Stimulated activated naive CD8-positive, alpha-beta T cell treated with anti-CD3 and anti-CD28 coated beads, Interleukin-15, Interleukin-2, amounts not matched to agents 100 U/mL and 50 U/mL, for 24 hours (primary cell): Measurements from ENCODE around the gene CT55.
"Not testable (repeated sequence)": the region's sequence is repeated elsewhere in the genome, so short reads cannot be mapped to it uniquely, and the experiment has no call there.

Source experiments
- ATAC-seq: fragments of 150-1000 bp; cut with Tn5 transposase; one replicate; pipeline ENCODE4 v1.10.0; 2021
- DNase-seq: peaks from one replicate; pipeline ENCODE4 v3.0.0; 2021

Gene CT55

DNA sequence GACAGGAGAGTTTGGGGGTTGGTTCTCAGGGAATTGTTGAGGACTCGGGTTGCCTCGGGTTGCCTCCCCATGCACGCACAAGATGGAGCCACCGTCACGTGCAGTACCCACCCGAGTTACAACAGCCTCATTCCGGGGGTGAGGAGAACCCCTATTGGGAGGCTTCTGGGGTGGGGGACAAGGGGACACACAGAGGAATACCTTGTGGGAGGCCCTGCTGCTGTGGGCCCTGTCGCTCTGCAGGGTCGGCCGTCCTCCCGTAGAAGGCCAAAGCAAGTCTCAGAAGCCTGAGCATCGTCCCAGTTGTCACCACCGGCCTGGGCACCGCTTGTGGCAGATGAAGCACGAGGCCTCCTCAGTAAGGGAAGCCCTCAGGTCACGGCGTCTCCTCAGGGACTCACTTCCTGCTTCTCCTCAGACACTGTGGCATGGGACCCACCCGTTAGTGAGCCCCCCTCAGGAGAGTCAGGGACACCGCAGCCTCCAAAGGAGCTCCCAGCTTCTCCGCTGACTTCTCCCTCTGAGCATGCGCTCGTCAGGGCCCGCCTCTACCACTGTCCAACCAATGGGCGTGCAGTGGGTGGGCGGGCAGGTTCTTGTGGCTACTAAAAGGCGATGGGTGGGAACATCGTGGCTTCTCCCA lies at the start of gene CT55:
TSS of gene CT55 (minus strand) at position 522 of the 643 bp plus-strand sequence. CDS start at position 295, 227 bp downstream.
- ATAC-seq, result no peak

GRCh38 chrX:135213200-135213844 lies 42.1 kb upstream of the CT55 start:
- ATAC-seq (peak; percentile 90), DNase-seq (peak; percentile 25)

More for the DNA sequence above, at the start of gene CT55:
- no peak for DNase-seq

DNA sequence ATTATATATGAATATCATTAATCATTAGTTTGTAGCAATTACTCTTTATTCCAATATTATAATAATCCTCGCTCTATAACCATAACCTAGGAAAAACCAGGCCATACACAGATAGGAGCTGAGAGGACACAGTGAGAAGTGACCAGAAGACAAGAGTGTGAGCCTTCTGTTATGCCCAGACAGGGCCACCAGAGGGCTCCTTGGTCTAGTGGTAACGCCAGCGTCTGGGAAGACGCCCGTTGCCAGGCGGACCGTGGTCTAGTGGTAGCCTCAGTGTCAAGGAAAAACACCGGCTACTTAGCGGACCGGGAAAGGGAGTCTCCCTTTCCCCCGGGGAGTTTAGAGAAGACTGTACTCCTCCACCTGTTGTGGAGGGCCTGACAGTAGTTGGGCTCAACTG lies 35.2 kb upstream of the CT55 start:
- peak; percentile 8 for DNase-seq
- ATAC-seq, result not testable (repeated sequence)

DNA sequence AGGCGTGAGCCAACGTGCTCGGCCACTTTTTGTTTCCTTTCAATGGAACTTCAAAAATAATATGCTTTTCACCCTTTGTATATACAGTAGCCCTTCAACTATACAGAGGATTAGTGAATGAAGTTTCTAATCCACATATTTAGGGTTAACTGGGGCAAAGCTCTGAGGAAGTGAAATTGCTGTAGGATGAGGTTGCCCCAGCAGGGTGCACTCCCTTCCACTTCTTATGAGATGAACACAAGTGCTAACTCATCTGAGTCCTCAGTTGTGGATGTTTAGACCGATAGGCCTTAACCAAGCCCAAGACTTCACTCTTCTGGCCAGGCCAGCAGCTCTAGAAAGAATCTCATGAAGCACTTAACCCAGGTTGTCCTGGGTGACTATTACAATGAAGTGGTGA lies 29.1 kb upstream of the CT55 start:
- ATAC-seq, result no peak

DNA sequence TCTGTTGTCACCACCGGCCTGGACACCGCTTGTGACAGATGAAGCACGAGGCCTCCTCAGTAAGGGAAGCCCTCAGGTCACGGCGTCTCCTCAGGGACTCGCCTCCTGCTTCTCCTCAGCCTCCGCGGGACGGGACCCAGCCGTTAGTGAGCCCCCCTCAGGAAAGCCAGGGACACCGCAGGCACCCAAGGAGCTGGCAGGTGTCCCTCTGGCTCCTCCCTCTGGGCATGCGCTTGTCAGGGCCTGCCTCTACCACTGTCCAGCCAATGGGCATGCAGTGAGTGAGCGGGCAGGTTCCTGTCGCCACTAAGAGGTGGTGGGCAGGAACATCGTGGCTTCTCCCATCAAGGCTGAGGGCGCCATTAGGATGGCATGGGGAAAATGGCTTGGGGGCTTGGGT lies 23.5 kb upstream of the CT55 start:
- no peak for ATAC-seq

More for the DNA sequence above, 29.1 kb upstream of the CT55 start:
- DNase-seq, result no peak

GRCh38 chrX:135193740-135194139 lies 22.5 kb upstream of the CT55 start:
- no peak for DNase-seq
- no peak for ATAC-seq

More for the DNA sequence above, 23.5 kb upstream of the CT55 start:
- DNase-seq, result no peak

GRCh38 chrX:135191838-135192237 lies 20.6 kb upstream of the CT55 start:
- DNase-seq, result no peak
- ATAC-seq, result no peak

- peak; percentile 9 for DNase-seq
- peak; percentile 43 for ATAC-seq
Measured at GRCh38 chrX:135185795-135186443, 14.7 kb upstream of the CT55 start.

DNA sequence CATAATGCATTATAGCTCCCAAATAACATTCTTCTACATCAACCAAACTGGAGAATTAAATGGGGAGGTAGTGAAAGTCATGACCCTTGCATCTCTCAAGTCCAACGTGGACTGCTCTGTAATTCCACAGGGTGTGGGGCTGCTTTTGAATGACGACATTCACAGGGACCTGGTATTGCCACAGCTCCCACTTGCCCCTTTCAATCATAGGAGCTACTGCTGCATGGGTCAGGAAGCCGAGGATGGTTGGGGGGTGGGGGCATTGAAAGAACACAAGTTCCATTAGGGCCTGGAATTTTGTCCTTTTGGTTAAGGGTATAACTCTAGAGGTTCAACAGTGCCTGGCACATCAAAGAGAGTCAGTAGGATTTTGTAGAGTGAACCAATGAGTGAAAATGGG lies 7.4 kb upstream of the CT55 start:
- no peak for DNase-seq
- ATAC-seq, result no peak

GRCh38 chrX:135170468-135170867 lies 730 bp downstream of the CT55 start:
- DNase-seq (no peak), ATAC-seq (no peak)

GRCh38 chrX:135169534-135169933 lies 1.7 kb downstream of the CT55 start:
- ATAC-seq, DNase-seq: not testable (repeated sequence)

DNA sequence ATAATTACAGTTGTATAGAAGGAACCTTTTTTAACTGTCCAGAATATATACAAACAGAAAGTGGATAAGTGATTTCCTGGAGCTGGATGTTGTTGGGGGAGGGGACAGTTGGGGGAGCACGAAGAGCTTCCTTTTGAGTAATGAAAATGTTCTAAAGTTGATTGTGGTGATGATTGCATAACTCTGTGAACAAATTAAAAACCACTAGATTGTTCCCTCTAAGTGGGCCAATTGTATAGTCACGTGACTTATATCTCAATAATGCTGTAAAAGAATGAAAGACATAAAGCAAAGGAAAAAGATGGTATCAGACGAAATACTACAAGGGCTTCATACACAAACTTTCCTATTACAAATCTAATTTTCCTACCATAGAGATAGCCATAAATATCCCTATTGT lies 2.7 kb downstream of the CT55 start:
- no peak for ATAC-seq
- DNase-seq, result no peak

DNA sequence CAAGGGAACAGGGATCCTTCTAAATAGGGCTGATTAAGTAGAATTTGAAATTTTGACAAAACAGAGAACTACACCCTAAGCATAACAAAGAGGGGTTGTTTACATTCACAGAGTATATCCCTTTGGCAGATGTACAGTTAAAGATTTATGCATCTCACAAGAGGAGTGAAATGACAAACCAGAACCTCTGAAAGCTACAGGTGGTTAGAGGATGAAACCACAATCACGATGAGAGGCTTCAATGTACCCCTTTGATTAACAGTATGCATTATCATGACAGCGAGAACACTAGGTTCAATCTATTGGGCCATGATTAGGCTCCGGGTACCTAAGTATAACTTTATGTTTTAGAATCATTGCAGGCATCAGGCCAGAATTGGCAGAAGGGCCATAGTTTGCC lies 16.5 kb downstream of the CT55 start:
- ATAC-seq, DNase-seq: not testable (repeated sequence)

- ATAC-seq, DNase-seq: not testable (repeated sequence)
Measured at GRCh38 chrX:135126145-135126544, 45.1 kb downstream of the CT55 start.

DNA sequence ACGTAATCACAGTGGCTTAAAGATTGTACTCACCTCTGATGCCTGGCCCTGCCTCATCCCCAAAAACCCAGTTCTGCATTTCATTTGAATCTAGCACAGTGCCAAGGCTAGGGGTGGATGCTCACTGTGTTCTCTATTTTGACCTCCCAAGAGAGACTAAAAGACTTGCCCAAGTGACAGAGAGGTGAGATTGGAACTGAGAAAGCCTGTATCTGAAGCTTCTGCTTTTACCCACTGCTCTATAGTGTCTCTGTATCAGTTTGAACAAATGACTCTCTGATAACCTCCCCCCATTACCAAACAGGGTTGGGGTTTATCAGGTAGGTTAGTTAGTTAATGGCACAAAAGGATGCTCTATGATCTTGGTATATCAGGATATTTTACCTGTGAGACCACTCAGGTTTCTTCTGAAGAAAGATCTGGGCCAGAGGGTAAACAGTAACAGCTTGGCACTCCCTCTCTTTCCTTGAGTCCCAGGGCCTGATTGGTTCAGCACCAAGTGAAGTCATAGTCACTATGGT lies 51.1 kb downstream of the CT55 start, which contains the start of gene ETDB:
TSS of gene ETDB (minus strand) at position 471 of the 521 bp plus-strand sequence. CDS start 1,265 bp downstream, outside the sequence.
- ATAC-seq, DNase-seq: not testable (repeated sequence)

DNA sequence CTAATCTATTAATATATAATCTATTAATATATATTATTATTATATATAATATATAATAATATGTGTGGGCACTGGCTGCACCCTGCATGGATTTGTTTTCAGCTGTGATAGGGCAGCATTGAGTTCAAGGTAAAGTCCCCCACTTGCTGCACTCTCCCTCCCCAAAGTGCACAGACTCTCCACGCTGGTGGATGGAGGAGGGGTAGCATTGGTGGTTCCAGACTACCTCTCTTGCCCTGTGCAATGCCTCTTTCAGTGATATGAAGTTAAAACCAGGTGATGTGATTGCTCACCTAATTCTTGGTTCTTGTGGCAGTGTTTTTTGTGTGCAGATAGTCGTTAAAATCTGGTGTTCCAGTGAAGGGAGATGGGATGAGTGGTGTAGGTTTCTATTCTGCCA lies 55.1 kb downstream of the CT55 start:
- not testable (repeated sequence) for ATAC-seq

GRCh38 chrX:135114392-135114791 lies 56.8 kb downstream of the CT55 start:
- ATAC-seq (no peak), DNase-seq (no peak)

More for the DNA sequence above, 55.1 kb downstream of the CT55 start:
- DNase-seq, result not testable (repeated sequence)

GRCh38 chrX:135112743-135113142 lies 58.5 kb downstream of the CT55 start:
- ATAC-seq, result no peak
- DNase-seq, result no peak

- ATAC-seq (no peak), DNase-seq (peak; percentile 30)
Measured at GRCh38 chrX:135112096-135112729, 59.0 kb downstream of the CT55 start.

DNA sequence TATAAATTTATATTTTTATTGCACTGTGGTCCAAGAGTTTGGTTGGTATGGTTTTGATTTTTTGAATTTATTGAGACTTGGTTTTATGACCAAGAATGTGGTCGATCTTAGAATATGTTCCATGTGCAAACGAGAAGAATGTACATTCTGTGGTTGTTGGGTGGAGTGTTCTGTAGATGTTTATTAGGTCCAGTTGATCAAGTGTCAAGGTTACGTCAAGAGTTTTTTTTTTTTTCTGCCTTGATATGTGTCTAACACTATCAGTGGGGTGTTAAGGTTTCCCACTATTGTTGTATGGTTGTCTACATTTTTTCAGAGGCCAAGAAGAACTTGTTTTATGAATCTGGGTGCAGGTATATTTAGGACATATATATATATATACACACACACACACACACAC lies 61.6 kb downstream of the CT55 start:
- DNase-seq, result no peak
- ATAC-seq, result no peak
